ENCODE results near the gene SLC9A9. TPM values are rescaled to one million over a fixed set of nuclear protein-coding genes. Genes with fewer than 3 reads are reported as not detected.

The SLC9A9 gene
- total RNA-seq, 1 experiment from 2014 or later, result 1.4 TPM

- in situ Hi-C loops (cut with HindIII; ENCODE audit: low pct_unique_long_range_greater_than_20kb, low sequenced_read_pairs), result no loop called here
- no peak for DNase-seq (ENCODE audit: low read depth)
Observed at GRCh38 chr3:143354342-143354741, 493.9 kb downstream of the SLC9A9 start.

GRCh38 chr3:143352850-143353550 lies 495.3 kb downstream of the SLC9A9 start:
- in situ Hi-C loops (cut with HindIII; ENCODE audit: low pct_unique_long_range_greater_than_20kb, low sequenced_read_pairs), result no loop called here
- DNase-seq (ENCODE audit: low read depth), result no peak

GRCh38 chr3:143351895-143352608 lies 496.2 kb downstream of the SLC9A9 start:
- no peak for DNase-seq (ENCODE audit: low read depth)
- in situ Hi-C loops (cut with HindIII; ENCODE audit: low pct_unique_long_range_greater_than_20kb, low sequenced_read_pairs), result no loop called here

- in situ Hi-C loops (cut with HindIII; ENCODE audit: low pct_unique_long_range_greater_than_20kb, low sequenced_read_pairs), result no loop called here
- DNase-seq (ENCODE audit: low read depth), result no peak
Observed at GRCh38 chr3:143351354-143351753, 496.9 kb downstream of the SLC9A9 start.

GRCh38 chr3:143349455-143349854 lies 498.8 kb downstream of the SLC9A9 start:
- in situ Hi-C loops (cut with HindIII; ENCODE audit: low pct_unique_long_range_greater_than_20kb, low sequenced_read_pairs), result no loop called here

GRCh38 chr3:143348486-143349327 lies 499.6 kb downstream of the SLC9A9 start:
- DNase-seq (ENCODE audit: low read depth), result no peak

More at GRCh38 chr3:143349455-143349854, 498.8 kb downstream of the SLC9A9 start:
- DNase-seq (ENCODE audit: low read depth), result no peak

GRCh38 chr3:143344516-143345165 lies 503.6 kb downstream of the SLC9A9 start:
- no peak for DNase-seq (ENCODE audit: low read depth)
- in situ Hi-C loops (cut with HindIII; ENCODE audit: low pct_unique_long_range_greater_than_20kb, low sequenced_read_pairs), result no loop called here

More at GRCh38 chr3:143348486-143349327, 499.6 kb downstream of the SLC9A9 start:
- in situ Hi-C loops (cut with HindIII; ENCODE audit: low pct_unique_long_range_greater_than_20kb, low sequenced_read_pairs), result no loop called here

- in situ Hi-C loops (cut with HindIII; ENCODE audit: low pct_unique_long_range_greater_than_20kb, low sequenced_read_pairs), result no loop called here
- DNase-seq (ENCODE audit: low read depth), result no peak
Observed at GRCh38 chr3:143343944-143344343, 504.3 kb downstream of the SLC9A9 start.

- DNase-seq (ENCODE audit: low read depth), result no peak
- in situ Hi-C loops (cut with HindIII; ENCODE audit: low pct_unique_long_range_greater_than_20kb, low sequenced_read_pairs), result no loop called here
Observed at GRCh38 chr3:143343031-143343430, 505.2 kb downstream of the SLC9A9 start.

- in situ Hi-C loops (cut with HindIII; ENCODE audit: low pct_unique_long_range_greater_than_20kb, low sequenced_read_pairs), result no loop called here
- DNase-seq (ENCODE audit: low read depth), result no peak
Observed at GRCh38 chr3:143339451-143339850, 508.8 kb downstream of the SLC9A9 start.

GRCh38 chr3:143337387-143337786 lies 510.9 kb downstream of the SLC9A9 start:
- in situ Hi-C loops (cut with HindIII; ENCODE audit: low pct_unique_long_range_greater_than_20kb, low sequenced_read_pairs), result no loop called here
- no peak for DNase-seq (ENCODE audit: low read depth)

GRCh38 chr3:143334231-143334630 lies 514.0 kb downstream of the SLC9A9 start:
- in situ Hi-C loops (cut with HindIII; ENCODE audit: low pct_unique_long_range_greater_than_20kb, low sequenced_read_pairs), result no loop called here
- no peak for DNase-seq (ENCODE audit: low read depth)

GRCh38 chr3:143333367-143333766 lies 514.9 kb downstream of the SLC9A9 start:
- no peak for DNase-seq (ENCODE audit: low read depth)
- in situ Hi-C loops (cut with HindIII; ENCODE audit: low pct_unique_long_range_greater_than_20kb, low sequenced_read_pairs), result no loop called here

- in situ Hi-C loops (cut with HindIII; ENCODE audit: low pct_unique_long_range_greater_than_20kb, low sequenced_read_pairs), result no loop called here
- DNase-seq (ENCODE audit: low read depth), result no peak
Observed at GRCh38 chr3:143332026-143332425, 516.2 kb downstream of the SLC9A9 start.

- no peak for DNase-seq (ENCODE audit: low read depth)
- in situ Hi-C loops (cut with HindIII; ENCODE audit: low pct_unique_long_range_greater_than_20kb, low sequenced_read_pairs), result no loop called here
Observed at GRCh38 chr3:143331350-143331749, 516.9 kb downstream of the SLC9A9 start.

GRCh38 chr3:143330296-143330868 lies 517.9 kb downstream of the SLC9A9 start:
- in situ Hi-C loops (cut with HindIII; ENCODE audit: low pct_unique_long_range_greater_than_20kb, low sequenced_read_pairs), result no loop called here
- DNase-seq (ENCODE audit: low read depth), result no peak

- DNase-seq (ENCODE audit: low read depth), result no peak
- in situ Hi-C loops (cut with HindIII; ENCODE audit: low pct_unique_long_range_greater_than_20kb, low sequenced_read_pairs), result no loop called here
Observed at GRCh38 chr3:143329567-143330211, 518.6 kb downstream of the SLC9A9 start.

- in situ Hi-C loops (cut with HindIII; ENCODE audit: low pct_unique_long_range_greater_than_20kb, low sequenced_read_pairs), result no loop called here
- DNase-seq (ENCODE audit: low read depth), result no peak
Observed at GRCh38 chr3:143328451-143328850, 519.8 kb downstream of the SLC9A9 start.
